Activated T-cell treated with anti-CD3 and anti-CD28 coated beads, Interleukin-2, amount 50 U/mL, for 48 hours (primary cell): Measurements from ENCODE around the gene SRBD1.

Source experiments
- DNase-seq, 2 experiments: peaks; one replicate each; pipeline ENCODE4 v3.0.0-alpha.2; 2020

Gene SRBD1

DNA sequence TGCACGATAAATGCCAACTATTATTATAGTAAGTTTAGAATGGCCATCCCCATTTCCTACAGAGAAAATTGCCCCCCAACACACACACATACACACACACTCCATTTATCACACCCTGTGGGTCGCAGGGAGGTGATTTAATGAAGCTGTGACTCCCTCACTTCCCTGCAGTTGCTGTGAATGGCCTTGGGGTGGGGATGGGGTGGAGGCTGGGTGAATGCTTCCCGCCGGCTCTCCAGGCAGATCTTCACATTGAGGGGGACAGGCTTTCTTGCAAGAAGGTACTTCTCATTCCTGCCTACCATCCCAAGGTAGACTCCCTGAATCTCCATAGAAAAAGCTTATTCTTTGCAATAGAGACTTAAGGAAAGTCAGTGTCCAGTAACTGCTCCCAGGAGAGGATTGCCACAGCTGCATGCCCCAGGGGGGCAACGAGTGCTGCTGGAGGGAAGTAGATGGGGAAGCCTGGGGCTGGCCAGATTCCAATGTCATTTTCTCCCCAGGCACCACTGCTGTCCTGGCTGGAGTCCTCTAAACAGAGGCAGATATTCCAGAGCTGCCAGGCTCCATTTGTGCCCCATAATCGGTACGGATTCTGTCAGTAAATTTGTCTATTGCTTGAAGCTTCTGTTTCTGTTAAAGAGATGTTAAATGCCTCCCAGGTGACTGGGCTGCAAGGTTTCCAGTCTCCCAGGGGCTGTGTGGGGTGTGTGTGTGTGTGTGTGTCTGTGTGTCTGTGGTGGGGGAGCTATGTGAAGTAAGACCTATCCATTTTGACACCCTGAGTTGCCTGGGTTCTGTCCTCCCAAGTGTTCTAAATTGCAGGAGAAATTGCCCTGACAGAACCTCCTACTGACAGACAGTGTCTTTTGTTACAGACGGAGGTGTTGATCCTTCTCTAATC lies 265.5 kb downstream of the SRBD1 start:
- no peak for DNase-seq

DNA sequence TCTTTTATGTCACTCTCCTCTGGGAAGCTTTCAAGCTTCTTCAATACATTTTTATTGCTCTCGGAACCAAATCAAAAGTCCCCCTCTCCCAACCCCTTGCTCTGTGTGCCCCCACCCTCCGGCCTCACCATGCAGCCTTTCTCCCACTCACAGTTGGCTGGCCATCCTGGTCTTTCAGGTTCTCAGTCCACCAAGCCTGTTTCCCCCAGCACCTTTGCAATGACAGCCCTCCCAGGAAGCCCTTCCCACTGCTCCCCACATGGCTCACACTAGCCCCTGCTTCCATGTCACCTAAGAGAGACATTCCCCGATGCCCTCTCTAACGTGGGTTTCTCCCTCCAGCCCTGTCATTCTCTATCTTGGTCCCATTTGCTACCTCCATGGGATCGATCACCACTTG lies 266.6 kb downstream of the SRBD1 start:
- DNase-seq, result no peak

DNA sequence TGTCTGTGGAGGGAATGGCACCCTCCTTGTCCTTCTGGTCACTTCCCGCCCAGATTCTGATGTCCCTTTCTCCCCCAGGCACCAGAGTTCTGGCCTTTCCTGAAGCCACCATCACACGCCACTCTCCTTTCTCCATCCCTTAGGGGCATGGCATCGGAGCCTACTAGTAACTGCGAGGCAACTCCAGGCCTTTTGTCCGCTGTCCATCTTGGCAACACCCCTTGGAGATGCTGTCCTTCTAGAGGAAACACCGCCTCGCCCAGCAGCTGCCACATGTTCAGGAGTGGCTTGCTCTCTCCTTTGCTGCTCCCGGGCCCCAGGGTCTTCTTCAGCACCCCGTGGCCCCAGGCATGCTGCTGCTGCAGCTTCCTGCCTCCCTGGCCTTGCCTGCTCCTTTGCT lies 267.0 kb downstream of the SRBD1 start:
- no peak for DNase-seq

GRCh38 chr2:45343251-45344017 lies 267.6 kb downstream of the SRBD1 start:
- no peak for DNase-seq

- DNase-seq, result no peak
Observed at GRCh38 chr2:45340318-45340717, 270.7 kb downstream of the SRBD1 start.

- no peak for DNase-seq
Observed at GRCh38 chr2:45339253-45339652, 271.8 kb downstream of the SRBD1 start.
